ENCODE data around the gene FOLR2. TPM values are rescaled to one million over a fixed set of nuclear protein-coding genes. Genes with fewer than 3 reads are reported as not detected.

FOLR2 gene
- total RNA-seq, 3 donors from 2014 or later = 3.2 to 29.4 (median 13.8) TPM

DNA sequence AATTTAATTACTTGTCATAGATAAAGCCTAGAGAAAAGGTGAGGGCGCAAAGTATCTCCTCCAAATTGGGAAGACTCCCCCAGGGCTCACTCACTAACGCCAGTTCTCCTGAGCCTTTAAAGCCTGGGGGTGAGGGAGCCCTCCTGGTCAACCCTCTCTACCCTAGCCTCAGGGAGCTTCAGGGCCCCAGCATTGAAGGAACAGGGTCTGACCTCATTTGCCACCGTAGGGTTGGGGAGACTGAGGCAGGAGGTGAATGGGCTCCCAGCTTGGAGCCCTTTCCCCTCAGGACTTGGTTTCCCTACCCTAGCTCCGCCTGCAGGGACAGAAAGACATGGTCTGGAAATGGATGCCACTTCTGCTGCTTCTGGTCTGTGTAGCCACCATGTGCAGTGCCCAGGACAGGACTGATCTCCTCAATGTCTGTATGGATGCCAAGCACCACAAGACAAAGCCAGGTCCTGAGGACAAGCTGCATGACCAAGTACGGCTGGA, 1.7 kb downstream of the FOLR2 start:
- Histone ChIP-seq H3K9me3 (no peaks in the 10 kb centered on the region), H3K4me3 (no peak overlapping the region), H3K4me1 (ENCODE audit: low read depth) (peaks cover 8% of the 10 kb centered on the region), H3K36me3 (ENCODE audit: low read depth) (no peaks in the 10 kb centered on the region)
- intact Hi-C loops (cut with DNase I, micrococcal nuclease) = no loop called here
- DNase-seq (no peak), ATAC-seq (no peak)
- TF ChIP-seq, protein P1, sequence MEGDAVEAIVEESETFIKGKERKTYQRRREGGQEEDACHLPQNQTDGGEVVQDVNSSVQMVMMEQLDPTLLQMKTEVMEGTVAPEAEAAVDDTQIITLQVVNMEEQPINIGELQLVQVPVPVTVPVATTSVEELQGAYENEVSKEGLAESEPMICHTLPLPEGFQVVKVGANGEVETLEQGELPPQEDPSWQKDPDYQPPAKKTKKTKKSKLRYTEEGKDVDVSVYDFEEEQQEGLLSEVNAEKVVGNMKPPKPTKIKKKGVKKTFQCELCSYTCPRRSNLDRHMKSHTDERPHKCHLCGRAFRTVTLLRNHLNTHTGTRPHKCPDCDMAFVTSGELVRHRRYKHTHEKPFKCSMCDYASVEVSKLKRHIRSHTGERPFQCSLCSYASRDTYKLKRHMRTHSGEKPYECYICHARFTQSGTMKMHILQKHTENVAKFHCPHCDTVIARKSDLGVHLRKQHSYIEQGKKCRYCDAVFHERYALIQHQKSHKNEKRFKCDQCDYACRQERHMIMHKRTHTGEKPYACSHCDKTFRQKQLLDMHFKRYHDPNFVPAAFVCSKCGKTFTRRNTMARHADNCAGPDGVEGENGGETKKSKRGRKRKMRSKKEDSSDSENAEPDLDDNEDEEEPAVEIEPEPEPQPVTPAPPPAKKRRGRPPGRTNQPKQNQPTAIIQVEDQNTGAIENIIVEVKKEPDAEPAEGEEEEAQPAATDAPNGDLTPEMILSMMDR (IDR thresholded peaks at IDR 0.05) = no peak

DNA sequence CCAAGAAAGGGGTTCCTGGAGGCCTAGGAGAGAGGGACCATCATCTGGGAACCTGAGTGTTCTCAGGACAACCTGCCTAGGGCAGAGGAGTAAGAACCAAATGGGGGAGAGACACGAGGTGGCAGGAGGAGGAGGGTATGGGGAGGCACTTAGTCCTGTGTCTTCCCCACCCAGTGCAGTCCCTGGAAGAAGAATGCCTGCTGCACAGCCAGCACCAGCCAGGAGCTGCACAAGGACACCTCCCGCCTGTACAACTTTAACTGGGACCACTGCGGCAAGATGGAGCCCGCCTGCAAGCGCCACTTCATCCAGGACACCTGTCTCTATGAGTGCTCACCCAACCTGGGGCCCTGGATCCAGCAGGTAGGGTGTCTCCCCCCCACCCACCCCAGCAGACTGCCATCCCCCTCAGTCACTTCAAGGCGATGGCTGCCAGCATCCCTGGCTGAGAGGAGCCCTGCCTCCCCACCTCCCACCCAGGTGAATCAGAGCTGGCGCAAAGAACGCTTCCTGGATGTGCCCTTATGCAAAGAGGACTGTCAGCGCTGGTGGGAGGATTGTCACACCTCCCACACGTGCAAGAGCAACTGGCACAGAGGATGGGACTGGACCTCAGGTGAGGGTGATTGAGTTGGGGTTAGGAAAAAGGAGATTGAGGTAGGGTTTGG, 4.2 kb downstream of the FOLR2 start:
- H3K9me3 ChIP-seq = no peaks in the 10 kb centered on the region
- TF ChIP-seq, protein P1 (IDR thresholded peaks at IDR 0.05) = no peak
- DNase-seq (no peak), ATAC-seq (no peak)
- no peaks in the 10 kb centered on the region for H3K36me3 ChIP-seq (ENCODE audit: low read depth)
- intact Hi-C loops (cut with DNase I, micrococcal nuclease) = no loop called here
- peaks cover 15% of the 10 kb centered on the region for H3K4me1 ChIP-seq (ENCODE audit: low read depth)
- no peak overlapping the region for H3K4me3 ChIP-seq

DNA sequence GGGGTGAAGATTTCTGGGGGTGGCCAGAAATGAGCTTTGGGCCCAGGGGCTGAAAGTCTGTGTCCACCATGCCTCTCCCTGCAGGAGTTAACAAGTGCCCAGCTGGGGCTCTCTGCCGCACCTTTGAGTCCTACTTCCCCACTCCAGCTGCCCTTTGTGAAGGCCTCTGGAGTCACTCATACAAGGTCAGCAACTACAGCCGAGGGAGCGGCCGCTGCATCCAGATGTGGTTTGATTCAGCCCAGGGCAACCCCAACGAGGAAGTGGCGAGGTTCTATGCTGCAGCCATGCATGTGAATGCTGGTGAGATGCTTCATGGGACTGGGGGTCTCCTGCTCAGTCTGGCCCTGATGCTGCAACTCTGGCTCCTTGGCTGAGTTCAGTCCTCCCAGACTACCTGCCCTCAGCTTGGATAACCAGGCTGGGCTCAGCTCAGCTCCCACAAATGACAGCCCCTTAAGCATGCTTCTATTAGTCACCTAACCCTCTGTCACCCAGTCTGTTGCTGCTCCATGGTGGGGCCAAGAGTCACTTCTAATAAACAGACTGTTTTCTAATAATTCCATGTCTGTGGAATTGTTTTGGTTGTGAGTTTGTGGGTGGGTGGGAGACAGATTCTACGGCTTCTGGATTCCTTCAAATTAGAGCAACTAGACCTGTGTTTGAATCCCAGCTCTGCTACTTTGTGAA, 4.9 kb downstream of the FOLR2 start:
- DNase-seq (no peak), ATAC-seq (no peak)
- Histone ChIP-seq H3K4me3 (no peak overlapping the region), H3K9me3 (no peaks in the 10 kb centered on the region), H3K36me3 (ENCODE audit: low read depth) (no peaks in the 10 kb centered on the region), H3K4me1 (ENCODE audit: low read depth) (peaks cover 15% of the 10 kb centered on the region)
- TF ChIP-seq, protein P1 (IDR thresholded peaks at IDR 0.05) = no peak
- intact Hi-C loops (cut with DNase I, micrococcal nuclease) = no loop called here

DNA sequence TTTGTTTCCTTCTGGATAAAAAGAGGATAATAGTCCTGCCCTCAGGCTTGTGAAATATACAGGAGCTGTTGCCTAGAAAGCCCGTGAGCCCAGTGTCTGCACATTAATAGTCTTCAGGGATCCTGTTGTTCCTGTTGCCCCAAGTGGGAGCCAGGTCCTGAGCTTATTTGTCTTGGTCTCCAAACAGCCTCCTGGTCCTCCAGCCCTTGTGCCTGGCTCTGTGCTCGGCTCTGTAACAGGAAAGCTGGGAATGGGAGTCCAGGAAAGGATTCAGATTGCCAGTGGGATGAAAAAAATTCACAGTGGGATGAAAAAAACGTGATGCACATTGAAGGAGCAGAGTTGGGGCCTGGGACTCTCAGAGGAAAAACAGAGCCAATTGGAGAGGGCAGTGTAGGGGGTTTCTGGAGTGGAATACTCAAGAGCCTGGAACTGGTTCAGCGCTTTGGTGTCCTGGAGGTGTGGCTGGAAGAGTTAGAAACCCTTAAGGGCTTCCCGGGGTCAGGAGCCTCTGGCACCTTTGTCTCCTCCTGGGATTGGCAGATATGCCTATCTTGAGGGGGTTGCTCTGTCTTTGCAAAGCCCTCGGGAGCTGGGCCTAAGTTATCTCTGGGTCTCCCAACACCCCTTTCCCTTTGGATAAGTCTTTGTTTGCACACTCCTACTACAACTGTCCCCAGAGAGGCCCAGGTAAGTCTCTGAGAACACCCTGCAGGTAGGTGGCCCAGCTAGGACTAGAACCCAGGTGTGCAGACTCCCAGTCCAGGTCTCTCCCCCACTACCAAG, 5.7 kb downstream of the FOLR2 start:
- Histone ChIP-seq H3K4me3 (no peak overlapping the region), H3K4me1 (ENCODE audit: low read depth) (peaks cover 15% of the 10 kb centered on the region), H3K9me3 (no peaks in the 10 kb centered on the region), H3K36me3 (ENCODE audit: low read depth) (no peaks in the 10 kb centered on the region)
- ATAC-seq = no peak
- TF ChIP-seq, protein P1 (IDR thresholded peaks at IDR 0.05) = no peak
- DNase-seq = peak in 1 of 3 donors; percentile 27
- intact Hi-C loops (cut with DNase I, micrococcal nuclease) = no loop called here

DNA sequence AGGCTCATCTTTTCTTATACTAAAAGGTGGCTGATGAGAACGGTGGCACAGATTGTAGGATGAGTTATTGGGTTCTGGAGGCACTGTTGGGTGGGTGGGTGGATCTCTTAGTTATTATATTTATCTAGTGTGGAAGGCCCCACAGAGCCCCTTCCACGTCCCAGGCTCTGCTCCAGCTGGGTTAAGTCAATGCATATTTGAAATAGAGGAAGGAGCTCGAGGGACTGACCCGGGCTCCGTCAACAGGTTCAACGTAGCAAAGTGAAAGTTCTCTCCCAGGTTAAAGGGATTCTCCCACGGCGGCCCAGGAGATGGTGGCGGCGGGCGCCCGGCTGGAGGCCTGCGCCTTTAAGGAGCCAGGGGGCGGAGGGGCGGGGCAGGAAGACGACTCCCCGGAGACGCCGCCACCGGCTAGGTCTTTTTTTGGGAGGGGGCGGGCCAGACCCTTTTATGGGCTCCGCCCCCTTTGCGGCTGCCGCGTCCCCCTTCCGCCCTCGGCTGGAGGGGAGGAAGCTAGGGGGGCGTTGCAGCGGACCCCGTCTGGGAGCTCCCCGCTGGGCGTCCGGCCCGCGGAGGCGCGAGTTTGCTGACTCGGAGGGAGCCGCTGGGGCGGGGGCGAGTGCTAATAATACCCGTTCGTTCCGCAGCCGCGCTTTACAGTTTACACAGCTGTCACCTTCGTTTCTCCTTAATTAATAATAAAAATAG, 6.5 kb downstream of the FOLR2 start:
- H3K9me3 ChIP-seq = no peaks in the 10 kb centered on the region
- peak overlapping the region; percentile 77 for H3K4me3 ChIP-seq
- TF ChIP-seq, protein P1 (IDR thresholded peaks at IDR 0.05) = peak; percentile 18
- H3K4me1 ChIP-seq (ENCODE audit: low read depth) = peaks cover 15% of the 10 kb centered on the region
- ATAC-seq (peak; percentile 87), DNase-seq (peak; percentile 97 to 98 (median 97))
- no peaks in the 10 kb centered on the region for H3K36me3 ChIP-seq (ENCODE audit: low read depth)
- intact Hi-C loops (cut with DNase I, micrococcal nuclease) = no loop called here
